IMR-90 (cell line): ENCODE measurements around the gene ROR2.

Experiments
- BHLHE40 ChIP-seq: fragments of 150-350 bp; IDR thresholded peaks from 2 replicates; pipeline ENCODE4 v1.6.1; 2016; ENCODE audit warnings: mild to moderate bottlenecking, low read depth, low read length
- CEBPB ChIP-seq: IDR thresholded peaks from 2 replicates; pipeline ENCODE4 v1.6.1; 2012; ENCODE audit warnings: low read depth, low read length, improper control_type of control experiment
- CTCF ChIP-seq: conservative IDR thresholded peaks from 2 replicates; pipeline ENCODE4 v1.5.1; 2012; ENCODE audit warnings: mild to moderate bottlenecking, low read depth, low read length, improper control_type of control experiment
- FOS ChIP-seq: fragments of 150-350 bp; IDR thresholded peaks from 2 replicates; pipeline ENCODE4 v1.6.1; 2016; ENCODE audit warnings: low read depth, low read length
- MAFK ChIP-seq: IDR thresholded peaks from 2 replicates; pipeline ENCODE4 v1.6.1; 2012; ENCODE audit warnings: low read depth, low read length, improper control_type of control experiment
- POLR2A ChIP-seq: IDR thresholded peaks from 2 replicates; pipeline ENCODE4 v1.6.1; 2012; ENCODE audit warnings: mild to moderate bottlenecking, low read depth, low read length
- RAD21 ChIP-seq: IDR thresholded peaks from 2 replicates; pipeline ENCODE4 v1.6.1; 2012; ENCODE audit warnings: low read length, improper control_type of control experiment
- RFX5 ChIP-seq: IDR thresholded peaks from 2 replicates; pipeline ENCODE4 v1.8.0; 2012; ENCODE audit warnings: low read depth, mild to moderate bottlenecking, low read length, moderate library complexity
- SMC3 ChIP-seq: fragments of 150-350 bp; IDR thresholded peaks from 2 replicates; pipeline ENCODE4 v1.6.1; 2016; ENCODE audit warnings: low read depth, mild to moderate bottlenecking, antibody characterized with exemption, low read length, moderate library complexity

DNA sequence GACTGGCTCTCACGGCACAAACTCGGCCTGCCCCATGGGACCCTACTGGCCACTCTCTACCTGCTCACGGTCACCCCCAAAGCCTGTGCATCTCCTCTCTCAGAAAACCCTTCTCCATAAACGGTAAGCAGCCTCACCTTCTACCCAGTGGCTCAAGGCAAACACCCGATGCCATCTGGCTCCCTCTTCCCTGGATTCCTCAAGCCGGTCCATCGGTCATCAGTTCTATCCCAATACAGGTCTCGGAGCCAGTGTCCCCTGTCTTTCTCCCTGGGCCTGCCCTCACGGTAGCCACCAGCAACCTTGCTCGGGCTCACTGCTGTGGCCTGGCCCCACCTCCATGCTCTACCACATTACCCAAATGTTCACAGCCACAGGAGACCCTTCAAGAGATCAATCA lies 134.1 kb downstream of the ROR2 start:
- TF ChIP-seq RAD21: no peak
- no peak for TF ChIP-seq CTCF
- no peak for TF ChIP-seq BHLHE40
- TF ChIP-seq SMC3: no peak
- no peak for TF ChIP-seq RFX5
- no peak for TF ChIP-seq CEBPB
- TF ChIP-seq POLR2A: no peak
- TF ChIP-seq MAFK: no peak
- TF ChIP-seq FOS: no peak
